ENCODE results near the gene PTBP3.

The PTBP3 gene

DNA sequence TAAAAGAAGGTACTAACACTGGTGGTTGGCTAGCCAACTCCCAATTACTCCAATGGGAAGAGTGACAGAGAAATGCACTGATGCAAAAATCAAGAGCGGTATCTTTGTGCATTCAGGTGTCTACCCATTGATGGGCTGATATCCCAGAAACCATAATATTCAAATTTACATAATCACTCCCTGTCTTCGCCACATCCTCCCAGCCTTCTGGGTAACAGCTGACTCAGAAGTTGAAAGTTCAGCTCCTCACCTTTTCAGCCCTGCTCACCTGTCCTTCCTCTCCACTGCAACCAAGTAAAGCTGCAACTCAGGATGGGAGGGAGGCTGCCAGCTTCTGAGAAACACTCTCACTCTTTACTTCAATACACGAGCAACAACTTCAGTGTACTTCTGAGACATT is 165.2 kb downstream of the PTBP3 start:
- no peak for DNase-seq (ENCODE audit: low spot score)

All from HuH-7 (cell line).